Middle frontal gyrus (tissue), 1 donor: ENCODE measurements around the gene TGFA.

Experiments
- DNase-seq: peaks from one replicate; pipeline ENCODE4 v3.0.0-alpha.2; 2015; ENCODE audit warnings: low spot score; ENCODE audit errors: extremely low spot score

Gene TGFA

GRCh38 chr2:70523996-70524965, 29.3 kb downstream of the TGFA start:
- no peak for DNase-seq

DNA sequence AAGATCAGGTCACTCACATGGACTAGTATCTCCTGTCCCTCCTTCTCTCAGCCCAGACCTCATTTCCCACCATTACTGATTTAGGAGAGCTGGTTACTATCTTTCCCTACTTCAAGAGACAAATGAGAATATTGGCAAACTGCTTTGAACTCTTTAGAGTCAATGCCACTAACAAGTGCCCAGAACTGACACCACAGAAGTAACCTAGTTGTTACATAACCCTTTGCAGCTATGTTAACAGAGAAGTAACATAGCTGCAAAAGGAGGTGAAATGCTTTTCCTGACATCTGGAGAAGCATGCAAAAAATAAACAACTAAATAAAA, 30.0 kb downstream of the TGFA start:
- DNase-seq = no peak

DNA sequence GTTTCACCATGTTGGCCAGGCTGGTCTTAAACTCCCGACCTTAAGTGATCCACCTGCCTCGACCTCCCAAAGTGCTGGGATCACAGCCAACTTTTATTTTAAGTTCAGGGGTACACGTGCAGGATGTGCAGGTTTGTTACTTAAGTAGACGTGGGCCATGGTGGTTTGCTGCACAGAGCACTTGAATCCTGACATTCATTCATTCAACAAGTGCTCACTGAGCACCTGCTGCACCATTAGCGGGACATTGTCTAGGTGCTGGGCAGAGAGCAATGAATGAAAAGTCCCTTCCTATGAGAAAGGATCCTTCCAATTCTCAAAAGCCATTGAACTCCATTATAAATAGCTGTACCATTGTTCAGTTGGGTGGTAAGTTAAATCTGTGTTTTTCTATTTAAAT, 31.0 kb downstream of the TGFA start:
- no peak for DNase-seq

- no peak for DNase-seq
These were observed 32.8 kb downstream of the TGFA start for GRCh38 chr2:70520825-70521224.

DNA sequence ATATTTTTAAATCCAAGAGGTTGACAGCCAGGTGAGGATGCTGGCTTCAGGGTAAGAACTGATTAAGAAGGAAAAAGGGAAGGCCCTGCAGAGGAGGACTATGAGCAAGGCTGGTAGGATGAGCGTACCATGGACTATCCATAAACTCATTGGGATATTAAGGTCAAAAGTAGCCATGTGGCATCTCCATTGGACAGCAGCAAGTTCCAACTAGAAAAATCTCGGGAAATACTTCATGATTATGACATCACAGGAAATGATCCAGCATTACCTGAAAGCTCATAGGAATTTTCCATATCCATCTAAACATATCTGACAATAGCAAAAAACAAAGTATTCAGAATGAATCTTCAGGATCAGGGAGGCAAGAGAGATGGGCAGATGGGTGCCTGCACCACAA, 34.2 kb downstream of the TGFA start:
- no peak for DNase-seq

- DNase-seq = no peak
These were observed 35.1 kb downstream of the TGFA start for GRCh38 chr2:70518557-70518956.

- no peak for DNase-seq
These were observed 35.8 kb downstream of the TGFA start for GRCh38 chr2:70517804-70518203.

GRCh38 chr2:70516596-70516995, 37.0 kb downstream of the TGFA start:
- DNase-seq = no peak

- DNase-seq = no peak
These were observed 37.7 kb downstream of the TGFA start for GRCh38 chr2:70515938-70516337.

GRCh38 chr2:70514612-70515055, 39.0 kb downstream of the TGFA start:
- DNase-seq = no peak

GRCh38 chr2:70513738-70514137, 39.9 kb downstream of the TGFA start:
- no peak for DNase-seq

DNA sequence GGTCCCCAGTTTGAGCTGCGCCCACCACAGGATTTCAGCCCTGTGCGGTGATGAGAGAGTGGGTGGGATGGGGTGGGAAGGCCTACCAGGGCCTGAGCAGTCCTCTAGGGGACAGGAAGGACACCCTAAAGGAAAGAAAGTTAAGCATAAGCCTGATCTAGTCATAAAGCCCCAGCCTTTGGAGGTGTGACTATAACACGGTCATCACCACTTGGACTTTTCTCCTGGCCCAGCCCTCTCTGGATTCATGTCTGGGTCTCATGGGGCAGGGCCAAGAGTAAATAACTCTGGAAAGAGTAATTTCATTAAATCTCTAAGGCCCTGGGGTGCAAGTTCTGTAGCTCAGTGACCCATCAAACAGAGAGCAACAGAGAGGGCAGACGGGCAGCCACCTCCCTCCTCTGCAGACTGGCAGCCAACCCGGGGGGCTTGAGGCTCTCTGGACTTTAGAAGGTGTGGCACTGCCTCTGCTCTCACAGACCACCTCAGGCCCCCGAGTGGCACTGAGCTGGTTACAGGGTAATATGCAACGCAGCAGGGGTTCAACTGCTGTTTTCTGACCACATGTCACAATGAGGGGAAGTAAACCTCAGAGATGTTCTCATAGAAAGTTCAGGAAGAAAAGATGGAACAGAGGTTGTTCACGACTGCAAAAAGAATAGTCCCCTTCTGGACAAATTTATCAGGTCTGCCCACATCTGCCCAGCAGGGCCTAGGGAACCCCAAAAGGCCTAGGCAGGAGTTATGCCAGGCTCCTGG, 41.5 kb downstream of the TGFA start:
- no peak for DNase-seq

DNA sequence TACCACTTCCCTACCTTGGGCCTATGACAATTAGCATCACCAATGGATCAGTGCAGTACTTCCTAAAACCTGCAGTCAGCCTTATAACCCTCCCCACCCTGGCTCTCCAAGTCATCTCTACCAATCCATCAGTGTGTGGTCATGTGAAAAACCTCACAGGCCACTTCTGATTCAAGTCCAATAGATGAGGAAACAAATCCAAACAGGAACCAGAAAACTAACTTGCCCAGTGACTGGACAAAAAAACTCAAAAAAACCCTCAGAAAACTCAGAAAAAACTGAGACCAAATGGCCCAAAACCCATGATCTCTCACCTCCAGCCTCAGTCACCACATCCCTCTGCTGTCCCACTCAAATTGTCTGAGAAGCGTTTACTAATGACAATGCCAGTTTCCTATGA, 43.3 kb downstream of the TGFA start:
- DNase-seq = no peak

- no peak for DNase-seq
These were observed 44.1 kb downstream of the TGFA start for GRCh38 chr2:70509565-70509964.

- no peak for DNase-seq
These were observed 44.7 kb downstream of the TGFA start for GRCh38 chr2:70508711-70509462.

DNA sequence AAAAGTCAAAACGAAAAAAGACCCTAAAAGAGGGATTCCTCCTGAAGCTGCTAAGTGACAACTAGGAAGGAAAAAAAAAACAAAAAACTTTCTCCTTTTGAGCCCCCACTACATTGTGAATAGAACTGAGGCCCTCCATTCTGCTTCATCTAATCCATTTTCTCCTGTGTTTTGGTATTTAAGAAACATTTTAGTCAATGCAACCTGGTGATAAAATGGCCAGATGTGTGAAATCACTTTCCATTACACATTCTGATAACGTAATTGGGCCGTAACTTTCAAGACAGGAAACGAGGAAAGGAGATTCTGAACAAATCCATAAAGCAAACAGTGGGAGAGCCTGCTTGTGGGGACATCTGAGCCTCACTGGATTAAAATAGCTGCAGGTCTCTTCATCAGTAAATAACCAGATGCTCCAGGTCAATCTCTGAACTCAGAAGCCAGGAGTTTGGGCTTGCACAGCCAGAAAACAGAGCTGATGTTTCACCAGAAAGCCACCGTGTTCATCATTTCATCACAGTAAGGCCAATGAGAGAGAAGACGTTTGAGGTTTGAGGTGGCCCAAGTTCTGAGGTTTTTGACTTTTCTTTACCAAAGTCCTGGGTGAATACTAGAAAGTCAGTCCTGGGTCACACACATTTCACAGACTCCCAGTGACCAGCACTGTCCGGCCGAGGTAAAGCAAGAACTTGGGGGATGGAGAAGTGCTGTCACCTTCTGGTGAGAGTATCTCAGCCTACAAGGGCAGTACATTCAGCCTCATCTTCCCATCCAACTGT, 47.8 kb downstream of the TGFA start:
- no peak for DNase-seq

GRCh38 chr2:70504750-70505149, 48.9 kb downstream of the TGFA start:
- DNase-seq = no peak

DNA sequence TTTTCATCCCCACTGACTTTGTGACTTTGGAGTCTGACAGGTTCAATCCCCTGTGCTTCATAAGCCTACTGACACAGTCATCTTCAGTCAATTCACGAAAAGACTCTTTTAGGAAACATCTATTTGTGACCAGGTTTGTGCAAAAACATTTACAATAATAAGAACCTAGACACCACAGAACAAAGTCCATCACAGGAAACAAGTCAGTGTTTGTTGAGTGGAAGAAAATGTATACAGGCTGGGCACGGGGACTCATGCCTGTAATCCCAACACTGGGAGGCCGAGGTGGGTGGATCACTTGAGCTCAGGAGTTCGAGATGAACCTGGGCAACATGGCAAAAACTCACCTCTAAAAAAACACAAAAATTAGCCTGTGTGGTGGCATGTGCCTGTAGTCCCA, 49.7 kb downstream of the TGFA start:
- no peak for DNase-seq

DNA sequence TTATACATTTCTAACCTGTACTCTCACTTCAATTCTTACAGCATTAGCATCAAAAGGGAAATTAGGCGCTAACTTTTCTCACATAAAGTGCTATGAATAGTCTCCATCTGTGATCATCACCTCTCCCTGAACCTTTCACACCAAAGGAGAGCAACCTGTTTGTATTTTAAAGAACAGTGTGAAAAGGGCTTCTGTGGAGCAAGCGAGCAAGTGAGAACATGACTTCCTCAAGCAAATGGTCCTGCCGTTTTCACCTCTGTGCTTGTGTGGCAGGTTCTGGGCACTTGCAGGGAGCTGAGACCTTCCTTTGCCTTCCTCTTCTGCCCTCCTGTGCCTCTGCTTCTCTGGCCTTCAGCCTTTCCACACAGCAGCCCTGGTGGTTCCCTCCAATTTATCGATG, 51.9 kb downstream of the TGFA start:
- DNase-seq = no peak

GRCh38 chr2:70501215-70501614, 52.4 kb downstream of the TGFA start:
- no peak for DNase-seq

- DNase-seq = no peak
These were observed 54.4 kb downstream of the TGFA start for GRCh38 chr2:70499253-70499652.
